Measurements from ENCODE around the gene PEF1.

PEF1 gene

DNA sequence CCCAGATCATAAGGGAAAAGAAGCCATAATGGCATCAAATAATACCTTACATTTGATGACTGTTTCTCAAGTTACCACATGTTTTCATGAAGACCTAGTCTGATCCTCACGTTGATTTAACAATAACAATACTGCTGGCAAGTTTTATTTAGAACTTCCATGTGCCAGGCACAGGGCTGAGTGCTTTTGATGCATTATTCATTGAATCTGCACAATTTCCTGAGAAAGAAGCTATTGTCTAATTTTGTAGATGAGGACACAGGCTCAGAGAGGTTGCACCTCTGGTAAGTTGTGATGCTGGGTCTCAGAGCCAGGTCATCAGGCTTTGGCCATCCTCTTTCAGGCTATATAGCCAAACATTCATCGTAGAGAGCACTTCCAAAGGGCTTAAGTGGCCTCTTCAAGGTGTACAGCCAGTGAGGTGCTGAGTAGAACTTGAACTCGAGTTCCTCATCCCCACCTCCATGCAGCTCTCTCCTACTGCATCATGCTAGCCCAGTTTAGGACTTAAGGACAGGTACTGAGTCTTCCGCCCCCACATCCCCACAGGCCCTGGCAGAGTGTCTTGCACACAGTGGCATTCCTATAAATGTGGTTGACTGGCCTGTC is 8.3 kb upstream of the PEF1 start:
- DNase-seq: no peak

DNA sequence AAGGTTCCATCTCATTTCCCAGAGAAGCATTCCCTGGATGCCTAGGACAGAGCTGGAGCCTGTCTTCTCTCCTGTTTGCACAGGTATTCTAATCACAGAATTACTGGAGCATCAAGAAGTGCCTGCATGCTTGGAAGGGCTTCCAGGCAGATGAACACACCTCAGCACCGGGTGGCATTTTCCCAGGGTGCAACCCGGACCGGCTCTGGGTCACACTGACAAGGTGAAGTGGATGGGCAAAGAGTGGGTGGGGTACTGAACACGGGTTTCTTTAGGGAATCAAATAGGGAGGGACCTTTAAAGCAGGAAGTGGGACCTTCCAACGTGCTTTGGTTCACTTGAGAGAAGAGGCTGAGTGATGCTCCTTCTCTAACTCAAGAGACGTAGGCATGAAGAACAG is 7.1 kb upstream of the PEF1 start:
- DNase-seq: no peak

DNA sequence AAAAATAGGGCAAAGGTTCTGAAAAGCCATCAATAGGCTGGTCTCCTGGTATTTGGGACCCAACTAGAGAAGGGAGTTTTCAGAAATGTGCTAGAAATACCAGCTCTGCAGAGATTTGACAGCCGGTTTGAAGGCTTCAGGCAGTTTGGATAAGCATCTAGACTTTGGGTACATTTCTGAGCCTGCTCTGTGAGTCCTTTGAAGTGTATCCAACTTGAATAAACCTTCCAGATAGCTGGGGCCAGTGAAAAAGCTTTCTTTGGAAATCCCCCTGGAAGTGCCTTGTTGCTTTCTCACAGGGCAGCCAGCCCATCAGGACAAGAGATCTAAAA is 6.4 kb upstream of the PEF1 start:
- DNase-seq: no peak

DNA sequence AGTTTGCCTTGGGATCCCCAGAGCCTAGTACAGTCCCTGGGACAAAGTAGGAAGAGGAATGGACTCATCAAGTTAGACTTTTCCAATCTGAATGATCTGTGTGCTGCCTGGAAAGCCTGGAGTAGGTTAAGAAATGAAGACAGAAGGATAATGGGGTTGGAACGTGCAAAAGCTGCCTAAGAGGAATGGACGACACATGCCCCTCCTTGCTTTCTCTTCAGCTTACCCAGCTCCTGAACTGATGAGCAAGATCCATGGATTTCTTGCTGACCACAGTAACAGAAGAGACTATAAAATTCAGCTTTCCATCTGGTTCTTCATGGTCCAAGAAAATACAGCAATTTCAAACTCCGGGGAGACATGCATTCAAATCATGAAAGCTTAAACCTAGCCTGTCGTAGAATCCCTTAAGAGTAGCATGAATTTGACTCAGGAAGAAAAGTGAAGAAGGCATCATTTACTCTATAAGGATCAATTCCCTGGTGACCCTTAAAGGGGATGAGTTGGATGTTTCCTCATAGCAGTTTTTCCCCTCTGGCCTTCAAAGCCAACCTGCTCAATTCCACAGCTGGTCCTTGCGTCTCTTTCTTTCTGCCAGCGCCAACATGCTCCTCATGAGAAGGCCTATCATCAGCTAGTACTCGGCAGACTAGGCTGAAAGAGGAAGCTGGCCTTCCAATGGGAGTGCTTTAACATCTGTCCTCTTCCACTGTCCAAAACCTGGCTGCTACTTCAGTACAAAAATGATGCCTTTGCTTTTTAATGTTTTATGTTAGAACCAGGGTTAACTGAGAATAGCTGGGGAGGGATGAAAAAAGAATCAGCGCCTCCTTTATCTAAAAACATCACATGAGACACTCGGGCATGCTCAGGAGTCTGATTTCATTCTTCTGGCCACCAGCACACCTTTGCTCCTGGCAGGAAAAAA is 5.7 kb upstream of the PEF1 start:
- no peak for DNase-seq

DNA sequence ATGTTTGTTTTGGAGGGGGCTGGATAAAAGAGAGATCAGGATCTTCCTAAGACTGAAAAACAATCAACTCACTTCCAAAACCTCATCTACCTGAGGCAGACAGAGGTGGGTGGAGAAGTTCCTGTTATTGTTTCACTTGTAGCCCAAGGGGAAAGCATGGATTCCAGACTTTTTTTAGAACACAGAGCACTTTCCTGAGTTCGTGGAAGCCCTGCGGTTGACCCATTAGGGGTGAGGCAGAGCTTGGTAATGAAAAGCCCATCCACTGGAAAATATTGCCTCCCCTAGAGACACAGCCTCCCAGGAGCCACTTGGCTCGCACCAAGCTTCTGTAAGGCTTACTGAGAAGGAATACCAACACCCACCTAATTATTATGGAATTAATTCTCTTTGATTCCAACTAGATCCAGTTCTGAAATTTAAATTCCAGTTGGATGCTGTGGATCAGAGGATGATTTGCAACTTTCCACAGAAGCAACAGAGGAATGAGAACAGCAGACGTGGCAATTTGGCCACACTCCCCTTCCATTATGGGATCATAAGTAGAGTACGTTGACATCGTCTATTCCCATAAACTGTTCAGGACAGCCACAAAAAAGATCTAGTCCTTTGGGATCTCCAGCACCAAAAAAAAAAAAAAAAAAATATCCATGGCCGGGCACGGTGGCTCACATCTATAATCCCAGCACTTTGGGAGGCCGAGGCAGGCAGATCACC is 4.1 kb upstream of the PEF1 start:
- DNase-seq: no peak

DNA sequence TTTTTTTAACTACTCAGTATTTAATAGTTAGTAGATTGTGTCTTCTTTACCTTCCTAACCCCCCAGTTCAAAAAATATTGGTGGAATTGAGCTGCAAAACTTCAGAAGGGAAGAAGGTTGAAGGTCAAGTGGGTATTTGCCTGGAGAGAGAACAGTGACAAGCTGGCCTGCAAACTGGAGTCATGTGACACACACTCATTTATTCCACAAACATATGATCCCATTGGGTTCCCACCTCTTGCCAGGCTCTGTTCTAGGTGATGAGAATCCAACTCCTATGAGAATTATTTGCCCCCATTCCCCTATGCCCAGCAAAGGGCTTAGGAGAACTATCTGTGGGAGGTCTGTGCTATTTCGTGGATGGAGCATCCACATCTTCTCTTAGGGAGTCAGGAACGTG is 3.5 kb upstream of the PEF1 start:
- no peak for DNase-seq

DNA sequence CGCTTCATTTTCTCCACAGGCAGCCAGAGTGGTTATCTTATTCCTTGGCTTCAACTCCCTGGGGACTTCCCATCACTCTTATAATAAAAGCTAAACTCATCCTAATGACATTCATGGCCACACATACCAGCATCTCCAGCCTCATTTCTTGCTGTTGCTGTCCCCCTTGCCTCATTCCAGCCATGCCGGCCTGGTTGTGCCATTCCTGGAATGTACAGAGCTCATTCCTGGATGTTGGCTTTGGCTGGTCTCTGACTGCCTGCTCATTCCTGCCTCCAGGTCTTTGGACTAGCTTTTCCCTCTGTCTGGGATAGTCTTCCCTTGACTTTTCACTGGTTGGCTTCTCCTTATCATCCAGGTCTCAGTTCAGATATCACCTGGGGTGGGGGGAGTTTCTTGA is 2.4 kb upstream of the PEF1 start:
- no peak for DNase-seq

DNA sequence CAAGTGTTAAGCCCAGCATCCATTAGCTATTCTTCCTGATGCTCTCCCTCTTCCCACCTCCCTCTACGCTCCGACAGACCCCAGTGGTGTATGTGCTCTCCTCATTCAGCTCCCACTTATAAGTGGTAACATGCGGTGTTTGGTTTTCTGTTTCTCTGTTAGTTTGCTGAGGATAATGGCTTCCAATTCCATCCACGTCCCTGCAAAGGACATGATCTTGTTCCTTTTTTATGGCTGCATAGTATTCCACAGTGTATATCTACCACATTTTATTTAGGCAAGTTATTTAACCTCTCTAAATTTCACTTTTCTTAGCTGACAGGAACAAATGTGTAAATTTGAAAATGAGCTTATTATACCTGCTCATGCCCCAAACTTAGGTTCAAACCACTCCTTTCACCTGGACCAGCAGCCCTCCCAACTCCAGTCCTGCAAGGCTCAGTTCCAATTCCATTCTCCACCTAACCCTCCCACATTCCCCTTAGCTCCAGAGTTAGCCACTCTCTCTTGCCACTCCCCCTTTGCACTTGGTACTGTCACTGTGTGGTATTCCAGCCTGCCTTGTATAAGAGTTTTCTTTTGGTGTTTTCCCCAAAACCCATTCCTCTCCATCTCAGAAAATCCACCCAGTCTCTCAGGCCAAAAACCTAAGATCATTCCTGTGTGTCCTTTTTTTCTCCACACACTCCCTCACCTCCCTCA is 1.7 kb upstream of the PEF1 start:
- DNase-seq: no peak

DNA sequence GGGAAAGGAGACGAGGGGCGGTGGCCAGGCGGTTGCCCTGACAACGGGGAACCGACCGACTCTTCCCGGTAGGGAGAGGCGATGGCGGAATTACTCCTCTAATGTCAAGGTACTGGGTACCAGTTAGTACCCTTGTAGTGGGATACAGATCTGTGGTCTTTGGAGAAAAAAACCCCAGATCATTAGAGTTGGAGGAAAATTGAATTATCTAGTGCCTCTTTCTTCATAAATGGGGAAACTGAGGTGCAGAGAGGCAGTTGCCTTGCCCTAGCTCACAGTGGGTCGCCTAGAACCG is 545 bp upstream of the PEF1 start:
- DNase-seq: no peak

DNA sequence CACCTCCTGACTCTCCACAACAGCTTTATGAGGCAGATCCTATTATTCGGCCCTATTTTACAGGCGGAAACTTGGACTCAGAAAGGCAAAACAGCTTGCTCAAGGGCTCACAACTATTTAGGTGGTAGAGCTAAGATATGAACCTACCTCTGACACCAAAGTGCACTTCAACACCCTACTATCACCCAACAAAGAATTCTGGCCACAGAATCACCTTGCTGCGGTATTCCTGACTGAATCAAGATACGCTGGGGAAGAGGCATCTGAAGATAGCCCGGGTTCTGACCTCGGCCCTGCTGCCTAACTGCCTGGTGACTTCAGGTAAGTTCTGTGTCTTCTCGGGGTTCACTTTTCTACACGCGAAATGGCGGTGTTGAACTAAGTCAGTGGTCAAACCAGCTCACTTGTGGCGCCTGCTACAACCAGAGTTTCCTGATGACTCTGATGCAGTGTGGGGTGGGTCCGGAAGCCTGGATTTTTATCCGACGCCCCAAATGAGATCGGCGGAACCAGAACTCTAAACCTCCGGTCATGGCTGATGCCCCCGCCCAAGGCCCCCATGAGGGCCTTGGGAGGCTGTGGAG is 608 bp downstream of the PEF1 start:
- no peak for DNase-seq

DNA sequence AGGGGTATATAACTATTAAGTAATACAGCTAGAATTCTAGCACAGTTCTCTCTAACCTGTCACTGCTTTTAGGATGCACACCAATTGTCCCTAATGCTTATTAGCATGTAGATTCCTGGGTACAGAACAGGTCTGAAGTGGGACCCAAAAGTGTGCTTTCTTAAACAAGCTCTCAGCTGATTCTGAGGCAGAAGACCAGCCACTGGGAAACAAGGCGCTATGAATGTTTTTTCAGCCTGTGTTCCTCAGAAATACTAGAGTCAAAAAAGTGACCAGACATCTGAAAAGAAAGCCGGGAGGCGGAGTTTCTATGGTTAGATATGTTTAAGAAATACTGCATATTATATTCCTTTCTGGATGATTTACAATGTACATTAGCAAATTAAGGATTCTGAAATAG is 1.8 kb downstream of the PEF1 start:
- DNase-seq: no peak

DNA sequence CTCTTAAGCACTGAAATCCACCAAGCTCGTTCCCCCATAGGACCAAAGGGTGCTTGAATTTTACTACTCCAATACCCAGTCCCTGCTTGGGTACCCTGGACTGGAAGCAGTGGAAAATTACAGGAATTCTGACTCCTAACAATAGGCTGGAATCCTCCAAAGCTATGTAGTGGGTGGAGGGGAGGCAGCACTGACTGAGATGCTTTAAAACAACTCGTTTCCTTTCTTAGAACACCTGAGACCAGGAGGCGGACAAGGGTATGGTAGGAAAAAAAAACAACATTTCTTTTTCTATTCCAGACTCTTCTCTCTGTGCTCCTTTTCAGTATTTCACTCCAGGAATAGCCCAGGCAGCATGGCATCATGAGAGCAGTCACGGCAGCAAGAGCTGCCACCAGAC is 2.3 kb downstream of the PEF1 start:
- no peak for DNase-seq

DNA sequence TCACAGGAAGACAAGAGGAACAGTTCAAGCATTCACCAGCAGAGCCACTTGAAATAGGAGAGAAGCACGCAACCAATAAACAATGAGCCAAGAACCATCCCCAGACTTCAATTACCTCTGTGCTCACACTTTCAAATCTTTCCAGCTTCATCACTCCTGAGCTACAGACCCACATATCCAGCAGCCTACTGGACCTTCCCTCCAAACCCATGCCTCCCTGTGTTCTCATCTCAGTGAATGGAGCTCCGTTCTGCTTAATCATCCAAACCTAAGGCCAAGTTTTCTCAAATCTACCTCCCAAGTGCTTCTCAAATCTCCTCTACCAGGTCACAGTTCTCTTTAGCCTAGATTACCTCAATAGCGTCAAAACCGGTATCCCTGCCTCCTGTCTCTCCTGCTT is 3.7 kb downstream of the PEF1 start:
- no peak for DNase-seq

DNA sequence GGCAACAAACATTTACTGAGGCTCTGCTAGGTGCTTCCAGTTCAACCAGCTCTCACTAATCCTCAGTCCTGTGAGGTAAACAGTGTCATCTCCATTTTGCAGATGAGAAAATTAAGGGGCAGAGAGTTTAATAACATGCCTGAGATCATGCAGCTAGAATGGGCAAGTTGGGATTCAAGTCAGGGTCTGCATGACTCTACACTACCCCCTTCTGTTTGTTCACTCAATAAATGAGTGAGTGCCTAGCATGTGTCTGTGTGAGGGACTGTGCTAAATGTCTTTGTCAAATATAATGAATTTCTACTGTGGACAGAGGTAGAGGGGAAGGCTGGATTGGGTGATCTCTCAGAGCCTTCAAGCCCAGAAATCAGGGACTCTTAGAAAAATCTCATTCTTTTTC is 4.5 kb downstream of the PEF1 start:
- no peak for DNase-seq

DNA sequence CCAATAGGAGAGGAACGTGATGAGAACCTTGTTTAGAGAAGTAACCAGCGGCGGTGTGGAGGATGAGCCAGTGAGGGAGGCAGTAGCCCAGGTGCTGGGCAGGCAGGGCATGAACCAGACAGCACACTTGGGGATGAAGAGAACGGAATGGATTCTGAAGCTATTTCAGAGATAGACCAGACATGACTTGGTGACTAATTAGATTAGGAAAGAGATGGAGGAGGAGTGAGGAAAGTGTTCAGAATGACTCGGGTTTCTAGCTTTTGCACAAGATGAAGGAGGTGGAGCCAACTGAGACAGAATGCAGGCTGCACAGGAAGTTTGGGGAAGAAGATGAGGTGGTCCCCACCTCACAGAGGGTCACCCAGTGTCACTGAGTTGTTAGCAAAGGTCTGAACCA is 5.1 kb downstream of the PEF1 start:
- no peak for DNase-seq

DNA sequence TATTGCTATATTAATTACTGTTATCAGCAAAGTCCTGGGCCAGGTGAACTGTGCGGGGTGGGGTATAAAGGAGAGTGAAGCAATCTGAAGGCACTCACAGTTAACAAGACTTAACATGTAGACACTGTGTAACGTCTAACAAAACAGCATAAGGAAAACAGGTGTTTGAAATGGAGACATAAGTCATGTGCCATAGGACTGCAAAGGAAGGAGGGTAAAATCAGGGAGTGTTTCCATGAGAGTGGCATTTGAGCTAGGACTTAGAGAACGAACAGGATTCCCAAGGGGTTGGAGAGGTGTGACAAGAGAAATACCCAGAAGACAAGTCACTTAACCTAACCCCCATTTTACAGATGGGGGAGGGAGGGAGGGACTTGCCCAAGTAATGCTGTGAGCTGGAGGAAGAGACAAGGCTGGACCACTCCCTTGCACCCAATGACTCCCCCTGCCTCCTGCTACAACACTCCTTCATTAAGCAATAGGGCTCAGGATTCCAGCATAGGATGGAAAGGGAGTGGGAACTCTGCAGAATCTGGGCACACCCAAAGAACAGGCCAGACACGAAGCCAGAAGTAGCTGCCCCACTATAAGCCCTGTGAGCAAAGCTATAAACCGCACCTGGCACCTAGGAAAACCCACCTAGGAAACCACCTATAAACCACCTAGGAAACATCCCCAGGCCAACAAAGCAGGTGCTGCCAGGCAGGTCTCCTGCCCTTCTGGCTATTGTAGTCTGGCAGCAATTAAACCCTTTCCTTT is 6.6 kb downstream of the PEF1 start:
- DNase-seq: no peak

DNA sequence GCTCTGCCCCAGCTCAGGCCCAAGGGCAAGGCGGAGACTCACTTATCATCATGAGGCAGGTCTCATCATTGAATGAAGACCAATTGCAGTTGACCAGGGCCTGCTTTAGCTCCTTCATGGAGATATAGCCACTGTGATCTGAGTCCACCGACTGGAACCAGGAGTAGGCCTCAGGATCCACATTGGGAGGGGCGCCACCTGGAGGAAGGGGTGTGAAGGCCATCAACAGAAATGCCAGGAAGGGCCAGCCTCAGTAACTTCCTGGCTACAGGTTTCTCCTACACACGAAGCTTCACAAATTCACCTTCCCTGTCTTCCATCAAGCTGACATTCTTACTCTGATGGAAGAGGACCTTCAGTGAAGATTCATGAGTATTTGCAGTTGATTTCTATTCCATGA is 11.6 kb downstream of the PEF1 start:
- DNase-seq: no peak

DNA sequence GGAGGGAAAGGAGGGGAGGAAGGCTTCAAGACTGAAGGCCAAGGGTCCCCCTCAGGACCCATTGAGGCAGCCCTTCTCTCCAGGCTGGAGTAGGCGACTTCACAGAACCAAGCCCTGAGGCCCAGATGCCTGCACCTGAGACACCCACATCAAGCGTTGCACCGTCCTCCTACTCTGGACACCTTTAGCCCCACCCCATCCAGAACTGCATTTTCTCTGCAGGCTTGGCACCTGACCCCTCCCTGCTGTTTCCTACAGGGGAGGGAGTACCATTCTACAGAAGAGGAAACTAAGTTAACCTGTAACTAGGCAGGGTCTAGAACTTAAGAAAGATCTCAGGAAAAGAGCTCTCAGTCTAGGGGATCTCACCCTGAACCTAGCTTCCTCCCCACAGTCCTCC is 12.0 kb downstream of the PEF1 start:
- DNase-seq: no peak

DNA sequence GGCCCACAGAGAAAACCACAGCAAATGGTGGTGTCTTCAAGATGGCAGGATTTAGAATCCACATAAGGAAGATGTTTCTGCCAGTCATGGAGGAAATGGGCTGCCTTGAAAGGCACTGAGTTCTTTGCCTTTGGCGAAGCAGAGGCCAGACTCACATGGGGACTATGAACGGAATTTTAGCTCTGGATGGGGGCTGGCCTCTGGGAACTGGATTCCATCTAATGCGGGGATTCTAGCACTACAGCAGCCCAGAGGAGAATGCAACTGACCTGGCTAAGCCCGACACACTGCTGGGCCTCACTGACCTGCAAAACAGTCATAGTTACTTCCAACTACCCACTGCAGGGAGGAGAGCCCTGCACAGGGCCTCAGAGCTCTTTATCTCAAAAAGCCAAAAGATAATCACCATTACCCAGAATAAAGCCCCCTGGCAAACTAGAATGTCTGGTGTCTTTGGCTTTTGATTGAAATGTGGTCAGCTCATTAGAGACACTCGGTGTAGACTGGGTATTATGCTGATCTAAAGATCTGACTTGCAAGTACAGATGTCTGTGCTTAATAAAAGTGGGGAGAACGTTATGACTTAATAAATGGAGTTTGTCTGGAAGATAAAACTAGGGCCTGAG is 15.6 kb downstream of the PEF1 start:
- no peak for DNase-seq

DNA sequence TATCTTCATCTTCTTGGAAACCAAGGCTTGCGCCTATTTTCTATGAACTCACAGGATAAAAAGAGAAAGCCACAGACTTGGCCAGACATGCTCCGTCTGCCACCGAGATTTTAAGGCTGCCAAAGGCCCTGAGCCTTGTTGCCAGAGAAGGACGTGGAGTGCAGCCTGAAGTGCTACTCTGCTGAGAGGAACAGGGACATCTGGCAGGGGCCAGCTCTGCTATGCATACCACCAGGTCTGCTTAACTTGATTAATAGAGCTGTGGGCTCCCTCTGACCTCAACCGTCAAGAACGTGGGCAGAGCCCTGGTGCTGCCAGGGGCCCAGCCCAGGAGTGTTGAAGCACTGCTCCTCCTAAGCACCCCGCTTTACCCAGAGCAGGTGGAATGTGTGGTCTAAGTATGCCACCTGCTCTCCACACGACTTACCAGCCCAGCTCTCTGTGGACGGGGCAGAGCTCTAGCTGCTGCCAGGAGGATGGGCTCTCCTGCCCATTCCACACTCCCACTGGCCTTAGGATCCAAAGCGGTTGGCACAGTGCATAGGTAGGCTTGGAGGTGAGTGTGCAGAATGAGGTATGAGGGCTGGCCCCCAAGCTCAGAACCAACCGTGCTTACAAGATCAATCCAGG is 16.6 kb downstream of the PEF1 start:
- DNase-seq: no peak

DNA sequence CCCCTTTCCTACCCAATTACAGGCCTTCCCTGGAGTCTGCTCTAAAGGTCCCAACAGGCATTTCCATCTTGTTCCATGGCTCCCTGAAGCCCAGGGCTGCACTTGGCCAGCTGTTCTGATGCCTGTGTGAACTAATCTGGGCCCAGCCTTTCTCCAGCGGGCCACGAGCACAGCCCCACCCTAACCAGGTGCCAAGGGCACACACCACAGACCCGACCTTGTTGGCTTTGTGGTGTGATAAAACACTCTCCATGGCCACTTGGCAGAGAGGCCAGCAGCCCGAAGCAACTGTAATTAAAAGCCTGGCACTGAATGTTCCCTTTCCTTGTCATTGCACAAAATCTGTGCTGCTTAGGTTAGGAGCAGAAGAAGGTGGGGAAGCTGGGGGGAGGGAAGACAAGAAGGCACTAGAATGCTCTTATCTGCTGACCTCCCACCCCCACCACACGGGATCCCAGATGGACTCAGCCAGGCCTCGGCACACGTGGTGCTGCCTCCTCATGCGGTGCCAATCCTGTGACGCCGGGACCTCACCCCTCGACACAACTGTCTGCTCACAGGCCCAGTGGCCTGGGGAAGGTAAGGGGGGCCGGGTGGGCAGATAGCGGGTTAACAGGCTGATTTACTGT is 17.3 kb downstream of the PEF1 start:
- no peak for DNase-seq

All from eye (tissue), 1 donor.